HG02571 (cell line): ENCODE measurements around the gene UACA.
"Not testable (repeated sequence)": the region's sequence is repeated elsewhere in the genome, so short reads cannot be mapped to it uniquely, and the experiment has no call there.

ENCODE experiments used
- ATAC-seq: cut with Tn5 transposase; IDR thresholded peaks from one replicate; pipeline ENCODE4 v1.9.1; 2021; ENCODE audit warnings: mild to moderate bottlenecking, moderate library complexity; ENCODE audit not compliant: unreplicated experiment

UACA gene

GRCh38 chr15:70758790-70759462, 4.4 kb downstream of the UACA start:
- ATAC-seq, result no peak

- no peak for ATAC-seq
Observed at GRCh38 chr15:70757627-70758026, 5.7 kb downstream of the UACA start.

- ATAC-seq, result no peak
Observed at GRCh38 chr15:70754862-70755261, 8.5 kb downstream of the UACA start.

- no peak for ATAC-seq
Observed at GRCh38 chr15:70753101-70753829, 10.1 kb downstream of the UACA start.

GRCh38 chr15:70752193-70752635, 11.1 kb downstream of the UACA start:
- no peak for ATAC-seq

GRCh38 chr15:70750203-70750869, 13.0 kb downstream of the UACA start:
- ATAC-seq, result no peak

GRCh38 chr15:70748281-70748747, 15.0 kb downstream of the UACA start:
- no peak for ATAC-seq

- not testable (repeated sequence) for ATAC-seq
Observed at GRCh38 chr15:70746598-70746997, 16.8 kb downstream of the UACA start.

GRCh38 chr15:70742928-70743327, 20.4 kb downstream of the UACA start:
- ATAC-seq, result no peak

GRCh38 chr15:70741677-70742293, 21.6 kb downstream of the UACA start:
- no peak for ATAC-seq

- no peak for ATAC-seq
Observed at GRCh38 chr15:70741107-70741531, 22.2 kb downstream of the UACA start.

- ATAC-seq, result not testable (repeated sequence)
Observed at GRCh38 chr15:70735040-70735439, 28.3 kb downstream of the UACA start.

- no peak for ATAC-seq
Observed at GRCh38 chr15:70729164-70729563, 34.2 kb downstream of the UACA start.

GRCh38 chr15:70726753-70727152, 36.6 kb downstream of the UACA start:
- ATAC-seq, result no peak

GRCh38 chr15:70723927-70724326, 39.4 kb downstream of the UACA start:
- no peak for ATAC-seq

- ATAC-seq, result no peak
Observed at GRCh38 chr15:70723122-70723422, 40.3 kb downstream of the UACA start.

GRCh38 chr15:70722266-70723121, 40.9 kb downstream of the UACA start:
- ATAC-seq, result no peak

- no peak for ATAC-seq
Observed at GRCh38 chr15:70720228-70721016, 42.9 kb downstream of the UACA start.

GRCh38 chr15:70717237-70717793, 46.0 kb downstream of the UACA start:
- no peak for ATAC-seq
